ENCODE data around the gene CIB2.

- TF ChIP-seq CTCF (conservative IDR thresholded peaks at IDR 0.05; ENCODE audit: low read depth in 2 of 2), result peak; percentile 25 to 36
- no peak for TF ChIP-seq EZH2 (IDR thresholded peaks at IDR 0.05; ENCODE audit: low read depth, unreplicated experiment)
- TF ChIP-seq POLR2AphosphoS5 (IDR thresholded peaks at IDR 0.05; ENCODE audit: low read depth), result no peak
- TF ChIP-seq EZH2phosphoT487 (IDR thresholded peaks at IDR 0.05; ENCODE audit: unreplicated experiment), result no peak
- no peak for TF ChIP-seq CREB1 (CRISPR knock-in tag; IDR thresholded peaks at IDR 0.05; ENCODE audit: low read depth)
- no peak for TF ChIP-seq REST (IDR thresholded peaks at IDR 0.05; ENCODE audit: unreplicated experiment)
- TF ChIP-seq JUNB (IDR thresholded peaks at IDR 0.05; ENCODE audit: unreplicated experiment), result no peak
- TF ChIP-seq ETS1 (IDR thresholded peaks at IDR 0.05), result no peak
- TF ChIP-seq ZNF331 (CRISPR knock-in tag; IDR thresholded peaks at IDR 0.05; ENCODE audit: low read depth), result no peak
- no peak for TF ChIP-seq STAT1 (IDR thresholded peaks at IDR 0.05; ENCODE audit: unreplicated experiment)
- TF ChIP-seq ZNF114 (CRISPR knock-in tag; IDR thresholded peaks at IDR 0.05), result no peak
- no peak for TF ChIP-seq NANOG (IDR thresholded peaks at IDR 0.05; ENCODE audit: borderline replicate concordance)
- TF ChIP-seq ZNF462 (CRISPR knock-in tag; IDR thresholded peaks at IDR 0.05), result no peak
Measured at GRCh38 chr15:78076231-78077052, 54.8 kb downstream of the CIB2 start.

All from GM23338 (cell line).